ENCODE data around the gene SIGLEC7. TPM values are rescaled to one million over a fixed set of nuclear protein-coding genes. Genes with fewer than 3 reads are reported as not detected.

The SIGLEC7 gene
- total and polyA plus RNA-seq, 9 donors: 0.38 to 3.7 (median 1.5) TPM; not detected in 2

GRCh38 chr19:51127032-51127431, 15.1 kb upstream of the SIGLEC7 start:
- peaks cover 26% of the 10 kb centered on the region for H3K4me1 ChIP-seq (ENCODE audit: insufficient read depth)
- H3K27me3 ChIP-seq: no peaks in the 10 kb centered on the region
- DNase-seq: no peak
- 75 to 78% (median 78%) methylated on average over 6 of the region's 6 CpGs for WGBS, 3 donors
- H3K4me3 ChIP-seq: no peak overlapping the region
- H3K36me3 ChIP-seq: no peaks in the 10 kb centered on the region
- no peaks in the 10 kb centered on the region for H3K9me3 ChIP-seq
- TF ChIP-seq CTCF (IDR thresholded peaks at IDR 0.05) (no peak), POLR2A (IDR thresholded peaks at IDR 0.05) (no peak), EP300 (IDR thresholded peaks at IDR 0.05) (no peak)
- intact Hi-C loops (cut with DNase I): no loop called here
- no peak overlapping the region for H3K27ac ChIP-seq

GRCh38 chr19:51127755-51128154, 14.3 kb upstream of the SIGLEC7 start:
- intact Hi-C loops (cut with DNase I): no loop called here
- 69 to 85% (median 74%) methylated on average over 4 of the region's 4 CpGs for WGBS, 3 donors
- H3K4me1 ChIP-seq (ENCODE audit: insufficient read depth): peaks cover 26% of the 10 kb centered on the region
- TF ChIP-seq POLR2A (IDR thresholded peaks at IDR 0.05): no peak
- no peak for TF ChIP-seq CTCF (IDR thresholded peaks at IDR 0.05)
- no peak for TF ChIP-seq EP300 (IDR thresholded peaks at IDR 0.05)
- H3K27me3 ChIP-seq: no peaks in the 10 kb centered on the region
- H3K27ac ChIP-seq: no peak overlapping the region
- no peaks in the 10 kb centered on the region for H3K36me3 ChIP-seq
- H3K4me3 ChIP-seq: no peak overlapping the region
- DNase-seq: no peak
- no peaks in the 10 kb centered on the region for H3K9me3 ChIP-seq

GRCh38 chr19:51128227-51128626, 13.9 kb upstream of the SIGLEC7 start:
- no peak for TF ChIP-seq POLR2A (IDR thresholded peaks at IDR 0.05)
- no peak for TF ChIP-seq EP300 (IDR thresholded peaks at IDR 0.05)
- TF ChIP-seq CTCF (IDR thresholded peaks at IDR 0.05): no peak
- no peak overlapping the region for H3K27ac ChIP-seq
- H3K4me1 ChIP-seq (ENCODE audit: insufficient read depth): peaks cover 26% of the 10 kb centered on the region
- DNase-seq: no peak
- intact Hi-C loops (cut with DNase I): no loop called here
- no peaks in the 10 kb centered on the region for H3K27me3 ChIP-seq
- no peaks in the 10 kb centered on the region for H3K9me3 ChIP-seq
- no peaks in the 10 kb centered on the region for H3K36me3 ChIP-seq
- H3K4me3 ChIP-seq: no peak overlapping the region
- WGBS, 3 donors: 78 to 89% (median 84%) methylated on average over 7 of the region's 7 CpGs

- Histone ChIP-seq H3K4me1 (ENCODE audit: insufficient read depth) (peaks cover 26% of the 10 kb centered on the region), H3K4me3 (no peak overlapping the region), H3K9me3 (no peaks in the 10 kb centered on the region), H3K27me3 (no peaks in the 10 kb centered on the region), H3K27ac (peak overlapping the region in 1 of 2 donors; percentile 6), H3K36me3 (no peaks in the 10 kb centered on the region)
- intact Hi-C loops (cut with DNase I): no loop called here
- WGBS, 3 donors: 72 to 87% (median 79%) methylated on average over 8 of the region's 8 CpGs
- DNase-seq: no peak
- no peak for TF ChIP-seq POLR2A (IDR thresholded peaks at IDR 0.05)
- TF ChIP-seq EP300 (IDR thresholded peaks at IDR 0.05): no peak
- TF ChIP-seq CTCF (IDR thresholded peaks at IDR 0.05): no peak
Measured at GRCh38 chr19:51129716-51130115, 12.4 kb upstream of the SIGLEC7 start.
